22Rv1 (cell line): ENCODE results near the gene GDF9.

Experiments
- H3K27ac ChIP-seq: fragments of 450-650 bp; 2 replicates; pipeline ENCODE4 v1.5.1; 2017
- CTCF ChIP-seq: fragments of 450-650 bp; IDR thresholded peaks from 2 replicates; pipeline ENCODE4 v1.5.1; 2017; ENCODE audit warnings: mild to moderate bottlenecking
- ZFX ChIP-seq: fragments of 450-650 bp; IDR thresholded peaks from 2 replicates; pipeline ENCODE4 v1.6.1; 2017; ENCODE audit warnings: antibody characterized with exemption, borderline replicate concordance

GDF9 gene

GRCh38 chr5:132873119-132873929, 7.1 kb upstream of the GDF9 start, which contains the start of gene LEAP2:
TSS of gene LEAP2 (plus strand) at chr5:132873668. CDS start at chr5:132873695, 27 bp downstream.
- no peak within 1 kb of the TSS for H3K27ac ChIP-seq
- TF ChIP-seq ZFX = no peak

GRCh38 chr5:132872788-132873118, 6.5 kb upstream of the GDF9 start:
- H3K27ac ChIP-seq = no peak overlapping the region
- TF ChIP-seq CTCF = no peak
- TF ChIP-seq ZFX = no peak

GRCh38 chr5:132871459-132872284, 5.4 kb upstream of the GDF9 start:
- peak overlapping the region; percentile 9; the same call in 1 of the 2 replicates for H3K27ac ChIP-seq
- TF ChIP-seq ZFX (no peak), CTCF (no peak)

GRCh38 chr5:132870801-132871200, 4.5 kb upstream of the GDF9 start:
- H3K27ac ChIP-seq = peak overlapping the region; percentile 30
- no peak for TF ChIP-seq CTCF
- no peak for TF ChIP-seq ZFX

GRCh38 chr5:132868754-132869153, 2.5 kb upstream of the GDF9 start:
- peak overlapping the region; percentile 30 for H3K27ac ChIP-seq
- TF ChIP-seq CTCF (no peak), ZFX (no peak)

- peak overlapping the region; percentile 73 for H3K27ac ChIP-seq
- TF ChIP-seq ZFX (no peak), CTCF (no peak)
Observed at GRCh38 chr5:132867046-132867451, 780 bp upstream of the GDF9 start.

- TF ChIP-seq ZFX (no peak), CTCF (no peak)
- H3K27ac ChIP-seq = peak overlapping the region; percentile 73
Observed at GRCh38 chr5:132865668-132866341, 464 bp downstream of the GDF9 start.
